Measurements from ENCODE around the gene CEACAM19.
"Not testable (repeated sequence)": the region's sequence is repeated elsewhere in the genome, so short reads cannot be mapped to it uniquely, and the experiment has no call there.

Gene CEACAM19, protein sequence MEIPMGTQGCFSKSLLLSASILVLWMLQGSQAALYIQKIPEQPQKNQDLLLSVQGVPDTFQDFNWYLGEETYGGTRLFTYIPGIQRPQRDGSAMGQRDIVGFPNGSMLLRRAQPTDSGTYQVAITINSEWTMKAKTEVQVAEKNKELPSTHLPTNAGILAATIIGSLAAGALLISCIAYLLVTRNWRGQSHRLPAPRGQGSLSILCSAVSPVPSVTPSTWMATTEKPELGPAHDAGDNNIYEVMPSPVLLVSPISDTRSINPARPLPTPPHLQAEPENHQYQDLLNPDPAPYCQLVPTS

DNA sequence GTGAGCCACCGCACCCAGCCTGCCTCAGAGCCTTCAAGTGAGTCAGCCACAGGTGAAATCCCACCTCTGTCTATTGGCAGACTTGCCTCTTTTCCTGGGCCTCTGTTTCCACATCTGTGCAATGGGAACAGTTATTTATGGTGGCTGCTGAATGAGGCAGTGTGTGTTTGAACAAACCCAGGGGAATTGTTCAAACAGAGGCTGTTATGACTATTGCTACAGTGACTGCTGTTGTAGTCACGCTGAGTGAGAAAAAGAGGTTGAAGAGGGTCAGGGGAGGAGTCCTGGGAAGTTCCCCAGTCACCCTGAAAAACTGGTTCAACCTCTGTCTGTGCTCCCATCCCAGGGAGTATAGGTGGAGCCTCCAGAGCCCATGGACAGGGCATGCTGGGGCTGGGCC lies at the start of gene CEACAM19:
TSS of gene CEACAM19 (plus strand) at position 83 of the 400 bp plus-strand sequence. CDS start 450 bp downstream, outside the sequence.
- DNase-seq (ENCODE audit: low read depth) = no peak

DNA sequence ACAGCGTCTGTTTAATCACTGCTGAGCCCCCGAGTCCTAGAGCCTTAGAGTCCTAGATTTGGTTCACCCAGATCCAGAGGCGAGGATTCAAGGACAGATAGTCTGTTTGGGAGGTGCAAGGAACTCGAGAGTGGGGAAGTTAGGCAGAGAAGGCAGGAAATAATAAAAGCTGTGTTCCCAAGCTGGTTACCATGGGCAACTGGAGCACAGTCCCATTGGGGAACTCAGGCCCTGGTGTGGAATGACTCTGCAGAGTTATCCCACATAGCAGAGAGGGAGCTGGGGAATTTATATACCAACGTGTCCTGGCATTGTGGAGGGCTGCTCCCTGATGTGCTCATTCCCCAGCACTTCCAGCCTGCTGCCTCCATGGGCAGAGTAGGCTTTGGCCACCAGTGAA lies 48.2 kb upstream of the CEACAM19 start:
- DNase-seq (ENCODE audit: low read depth) = no peak

DNA sequence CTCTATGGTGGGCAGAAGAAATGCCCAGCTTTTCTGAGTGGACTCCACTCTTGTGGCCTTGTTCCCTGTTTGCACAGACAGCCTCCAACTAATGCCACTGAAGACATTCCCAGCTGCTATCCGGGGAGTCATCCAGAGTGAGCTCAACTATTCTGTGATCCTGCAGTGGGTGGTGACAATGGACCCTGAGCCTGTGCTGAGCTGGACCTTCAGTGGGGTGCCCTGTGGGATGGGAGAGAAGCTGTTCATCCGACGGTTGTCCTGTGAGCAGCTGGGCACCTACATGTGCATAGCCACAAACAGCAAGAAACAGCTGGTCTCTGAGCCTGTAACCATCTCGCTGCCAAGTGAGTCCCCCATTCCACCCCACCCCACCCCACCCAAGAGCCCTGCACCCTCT lies 47.7 kb upstream of the CEACAM19 start:
- no peak for DNase-seq (ENCODE audit: low read depth)

DNA sequence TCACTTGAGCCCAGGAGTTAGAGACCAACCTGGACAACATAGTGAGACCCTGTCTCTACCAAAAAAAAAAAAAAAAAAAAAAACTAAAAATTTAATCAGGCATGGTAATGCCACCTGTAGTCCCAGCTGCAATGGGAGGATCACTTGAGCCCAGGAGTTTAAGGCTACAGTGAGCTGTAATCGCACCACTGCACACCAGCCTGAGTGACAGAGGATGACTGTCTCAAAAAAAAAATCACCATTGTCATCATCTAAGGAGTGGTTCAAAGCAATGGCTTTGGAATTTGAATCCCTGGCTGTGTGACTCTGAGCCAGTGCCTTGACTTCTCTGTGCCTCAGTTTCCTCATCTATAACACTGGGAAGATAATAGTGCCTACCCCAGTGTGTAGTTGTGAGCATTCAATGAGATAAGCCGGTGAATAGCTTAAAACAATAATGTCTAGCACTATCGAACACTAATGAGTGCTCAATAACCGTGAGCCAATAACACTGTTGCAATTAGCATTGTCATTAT lies 46.4 kb upstream of the CEACAM19 start:
- no peak for DNase-seq (ENCODE audit: low read depth)

DNA sequence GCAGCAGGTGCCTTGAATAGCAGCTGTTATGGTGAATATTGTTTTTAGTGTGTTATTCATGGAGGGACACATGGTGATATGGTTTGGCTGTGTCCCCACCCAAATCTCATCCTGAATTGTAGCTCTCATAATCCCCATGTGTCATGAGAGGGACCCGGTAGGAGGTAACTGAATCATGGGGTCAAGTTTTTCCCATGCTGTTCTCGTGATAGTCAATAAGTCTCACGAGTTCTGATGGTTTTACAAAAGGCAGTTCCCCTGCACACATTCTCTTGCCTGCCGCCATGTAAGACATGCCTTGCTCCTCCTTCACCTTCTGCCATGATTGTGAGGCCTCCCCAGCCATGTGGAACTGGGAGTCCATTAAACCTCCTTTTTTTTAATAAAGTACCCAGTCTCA lies 45.6 kb upstream of the CEACAM19 start:
- not testable (repeated sequence) for DNase-seq (ENCODE audit: low read depth)

DNA sequence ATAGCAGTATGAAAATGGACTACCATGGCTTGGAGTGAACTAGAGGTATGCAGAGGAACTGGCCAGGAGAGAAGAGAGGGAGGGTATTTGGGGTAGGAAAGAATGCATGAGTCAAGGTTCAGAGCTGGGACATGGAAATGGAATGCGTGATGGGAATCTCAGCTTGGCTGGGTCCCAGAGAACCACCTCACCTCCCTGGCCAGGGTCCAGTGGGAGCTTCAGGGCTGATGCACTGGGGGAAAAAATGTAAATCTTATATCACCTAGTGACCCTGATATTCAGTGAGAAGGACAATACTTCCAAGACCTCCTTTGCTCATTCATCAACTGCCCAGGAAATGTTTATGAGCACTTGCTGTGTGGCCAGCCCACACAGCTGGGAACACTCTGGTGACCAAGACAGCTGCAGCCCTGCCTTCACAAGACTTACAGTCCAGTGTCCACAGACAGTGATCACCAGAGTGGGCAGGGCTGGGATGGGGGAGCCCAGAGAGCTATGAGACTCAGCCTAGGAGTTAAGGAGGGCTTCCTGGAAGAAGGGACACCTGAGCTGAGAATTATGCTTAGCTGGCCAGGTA lies 45.1 kb upstream of the CEACAM19 start:
- no peak for DNase-seq (ENCODE audit: low read depth)

DNA sequence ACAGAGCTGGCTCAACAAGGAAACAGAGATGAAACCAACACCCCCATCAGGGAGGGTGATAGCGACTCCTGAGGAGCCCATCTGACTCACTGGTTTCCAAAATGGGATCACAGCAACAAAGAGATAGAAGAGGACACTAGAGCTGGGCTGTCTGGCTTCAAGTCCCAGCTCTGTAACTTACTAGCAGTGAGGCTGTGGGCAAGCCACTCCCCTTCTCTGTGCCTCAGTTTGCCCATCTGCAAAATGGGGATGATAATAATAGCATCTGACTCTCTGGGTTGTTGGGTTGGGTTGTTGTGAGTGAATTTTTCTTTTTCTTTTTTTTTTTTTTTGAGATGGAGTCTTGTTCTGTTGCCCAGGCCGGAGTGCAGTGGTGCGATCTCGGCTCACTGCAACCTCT lies 43.7 kb upstream of the CEACAM19 start:
- DNase-seq (ENCODE audit: low read depth) = no peak

DNA sequence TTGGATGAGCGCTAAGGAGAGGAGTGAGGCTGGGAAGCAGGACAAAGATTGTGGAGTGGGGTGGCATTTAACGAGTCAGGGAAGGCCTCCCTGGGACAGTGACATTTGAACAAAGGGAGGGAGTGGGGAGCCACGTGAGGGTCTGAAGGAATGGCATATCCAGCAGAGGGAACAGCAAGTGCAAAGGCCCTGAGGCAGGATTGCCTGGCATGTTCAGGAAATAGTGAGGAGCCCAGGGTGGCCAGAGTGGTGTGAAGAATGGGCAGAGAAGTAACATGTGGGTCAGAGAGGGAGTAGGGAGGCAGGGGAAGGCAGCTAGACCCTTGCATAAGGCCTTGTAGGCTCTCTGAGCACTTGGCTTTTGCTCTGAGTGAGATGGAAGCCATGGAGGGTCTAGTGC lies 42.5 kb upstream of the CEACAM19 start:
- no peak for DNase-seq (ENCODE audit: low read depth)

DNA sequence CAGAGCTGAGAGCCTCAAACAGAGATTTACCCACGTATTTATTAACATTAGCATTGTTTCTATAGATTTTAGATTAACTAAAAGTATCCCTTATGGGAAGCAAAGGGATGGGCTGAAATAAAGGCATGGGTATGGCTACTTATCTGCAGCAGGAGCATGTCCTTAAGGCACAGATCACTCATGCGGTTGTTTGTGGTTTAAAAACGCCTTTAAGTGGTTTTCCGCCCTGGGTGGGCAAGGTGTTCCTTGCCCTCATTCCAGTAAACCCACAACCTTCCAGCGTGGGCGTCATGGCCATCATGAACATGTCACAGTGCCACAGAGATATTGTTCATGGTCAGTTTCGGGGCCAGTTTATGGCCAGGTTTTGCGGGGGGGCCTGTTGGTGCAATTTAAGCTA lies 39.7 kb upstream of the CEACAM19 start:
- not testable (repeated sequence) for DNase-seq (ENCODE audit: low read depth)

DNA sequence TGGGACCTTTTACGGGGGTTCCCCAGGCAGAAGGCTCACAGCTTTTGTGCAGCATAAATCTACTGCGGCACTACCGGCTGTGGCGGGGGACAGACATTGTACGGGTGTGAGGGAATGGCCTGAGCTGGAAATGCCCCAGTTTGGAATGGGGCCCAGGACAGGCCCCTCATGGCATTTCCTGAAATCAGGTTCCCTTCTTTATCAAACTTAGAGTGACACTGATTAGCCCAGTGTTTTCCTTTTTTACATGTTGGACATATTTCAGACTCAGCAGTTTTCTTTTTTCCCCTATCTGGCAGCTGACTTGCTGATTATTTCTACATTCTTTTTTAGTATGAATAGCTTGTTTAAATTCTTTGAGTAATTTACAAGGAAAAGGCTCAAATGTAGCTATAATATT lies 37.2 kb upstream of the CEACAM19 start:
- DNase-seq (ENCODE audit: low read depth) = not testable (repeated sequence)

DNA sequence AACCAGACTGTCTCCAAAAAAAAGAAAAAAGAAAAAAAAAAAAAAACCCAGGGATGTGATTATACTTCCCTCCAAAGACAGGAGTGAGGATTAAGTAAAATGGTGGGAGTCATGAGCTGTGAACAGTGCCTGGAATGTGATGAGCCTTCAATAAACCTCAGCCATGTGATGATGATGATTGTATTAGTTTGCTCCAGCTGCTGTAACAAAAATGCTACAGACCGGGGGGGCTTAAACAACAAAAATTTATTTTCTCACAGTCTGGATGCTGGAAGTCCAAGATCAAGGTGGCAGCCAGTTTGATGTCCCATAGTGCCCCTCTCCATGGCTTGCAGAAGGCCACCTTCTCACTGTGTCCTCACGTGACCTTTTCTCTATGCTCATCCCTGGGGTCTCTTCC lies 36.5 kb upstream of the CEACAM19 start:
- DNase-seq (ENCODE audit: low read depth) = no peak

DNA sequence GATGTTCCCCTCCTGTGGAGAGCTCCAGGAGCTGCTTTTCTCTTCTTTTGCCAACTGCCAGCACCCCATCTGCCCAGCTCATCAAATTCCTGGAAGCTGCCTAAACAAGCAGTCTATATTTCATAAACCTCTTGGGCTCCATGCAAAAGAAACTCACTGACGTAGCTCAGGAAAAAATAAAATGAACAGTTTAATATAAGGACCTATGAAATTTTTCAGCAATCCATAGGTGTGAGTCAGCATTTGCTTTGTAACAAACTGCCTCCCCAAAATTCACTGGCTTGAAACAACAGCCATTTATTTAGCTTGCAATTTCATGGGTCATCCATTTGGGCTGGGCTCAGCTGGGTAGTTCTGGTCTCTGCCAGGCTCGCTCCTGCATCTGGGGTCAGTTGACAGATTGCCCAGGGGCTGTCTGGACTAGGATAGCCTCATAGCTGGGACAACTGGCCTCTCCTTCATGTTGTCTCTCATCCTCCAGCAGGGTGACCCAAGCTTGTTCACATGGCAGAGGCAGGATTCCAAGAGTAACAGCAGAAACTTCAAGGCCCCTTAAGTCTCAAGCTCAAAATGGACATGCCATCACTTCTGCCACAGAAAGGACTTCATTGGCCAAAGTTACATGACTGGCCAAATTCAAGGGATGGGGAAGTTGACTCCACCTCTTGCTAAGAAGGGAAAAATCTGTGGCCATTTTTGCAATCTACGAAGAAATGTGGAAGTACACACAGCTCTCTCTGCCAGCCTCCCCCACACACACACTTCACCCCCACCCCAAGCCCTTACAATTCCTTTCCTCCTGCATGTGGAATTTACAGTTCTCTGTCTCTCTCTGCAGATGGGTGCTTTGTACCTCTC lies 35.5 kb upstream of the CEACAM19 start:
- no peak for DNase-seq (ENCODE audit: low read depth)

DNA sequence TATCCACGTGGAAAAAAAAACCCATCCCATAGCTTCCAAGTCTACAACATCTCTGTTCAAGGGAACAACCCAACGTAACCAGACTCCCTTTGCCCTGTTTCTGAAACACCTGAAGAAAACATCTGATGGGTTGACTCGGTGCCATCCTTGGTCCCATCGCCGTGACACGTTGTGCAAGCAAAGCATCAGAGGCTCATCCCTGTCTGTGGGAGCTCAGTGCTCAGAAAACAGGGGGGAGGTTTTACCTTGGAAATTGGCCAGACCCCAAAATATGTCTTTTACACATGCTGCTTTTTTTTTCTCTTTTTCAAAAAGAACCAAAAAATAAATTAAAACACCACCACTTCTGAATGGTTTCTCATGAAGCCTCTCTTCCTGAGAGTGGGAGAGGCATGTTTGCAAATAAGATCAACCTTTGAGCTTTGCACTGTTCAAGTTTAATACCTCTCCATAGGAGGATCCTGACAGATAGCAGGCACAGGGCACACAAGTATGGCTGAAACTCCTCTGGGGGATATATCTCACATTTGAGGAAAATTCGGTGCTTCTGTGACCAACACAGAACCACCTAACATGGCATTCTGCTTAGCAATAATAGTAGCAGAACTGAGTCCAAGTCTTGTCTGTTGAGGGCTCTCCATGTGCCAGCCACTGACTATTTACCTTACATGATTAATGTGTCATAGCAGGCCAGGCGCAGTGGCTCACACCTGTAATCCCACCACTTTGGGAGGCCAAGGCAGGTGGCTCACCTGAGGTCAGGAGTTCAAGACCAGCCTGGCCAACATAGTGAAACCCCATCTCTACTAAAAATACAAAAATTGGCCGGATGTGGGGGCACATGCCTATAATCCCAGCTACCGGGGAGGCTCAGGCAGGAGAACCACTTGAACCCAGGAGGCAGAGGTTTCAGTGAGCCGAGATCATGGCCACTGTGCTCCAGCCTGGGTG lies 34.6 kb upstream of the CEACAM19 start:
- no peak for DNase-seq (ENCODE audit: low read depth)

DNA sequence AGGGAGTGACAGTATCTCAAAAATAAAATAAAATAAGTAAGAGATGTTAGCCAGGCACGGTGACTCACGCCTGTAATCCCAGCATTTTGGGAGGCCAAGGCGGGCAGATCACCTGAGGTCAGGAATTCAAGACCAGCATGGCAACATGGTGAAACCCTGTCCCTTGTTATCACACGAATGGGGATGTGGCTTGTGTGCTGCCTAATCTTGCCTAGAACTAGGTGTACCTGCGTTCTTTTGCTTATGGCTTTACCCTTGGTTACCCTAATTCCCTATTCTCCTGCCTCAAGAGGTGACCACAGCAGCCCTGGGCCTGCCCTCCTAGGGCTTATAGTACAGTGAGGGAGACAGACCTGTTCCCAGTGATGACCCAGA lies 33.9 kb upstream of the CEACAM19 start:
- no peak for DNase-seq (ENCODE audit: low read depth)

DNA sequence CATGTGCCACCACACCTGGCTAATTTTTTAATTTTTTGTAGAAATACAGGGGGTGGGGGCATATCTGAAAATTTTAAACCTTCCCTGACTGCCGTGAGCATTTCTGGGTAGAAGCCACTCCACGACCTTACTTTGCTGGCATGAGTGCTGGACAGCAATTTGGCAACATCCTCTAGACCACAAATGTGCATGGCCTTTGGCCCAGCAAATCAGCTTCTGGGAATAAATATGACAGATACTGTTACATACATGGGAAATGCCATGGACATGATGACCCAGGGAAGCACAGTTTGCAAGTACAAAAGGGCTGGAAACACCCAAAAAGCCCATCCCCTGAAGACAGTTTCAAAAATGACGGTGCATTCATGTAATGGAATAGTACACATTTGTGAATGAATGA lies 30.8 kb upstream of the CEACAM19 start:
- no peak for DNase-seq (ENCODE audit: low read depth)

DNA sequence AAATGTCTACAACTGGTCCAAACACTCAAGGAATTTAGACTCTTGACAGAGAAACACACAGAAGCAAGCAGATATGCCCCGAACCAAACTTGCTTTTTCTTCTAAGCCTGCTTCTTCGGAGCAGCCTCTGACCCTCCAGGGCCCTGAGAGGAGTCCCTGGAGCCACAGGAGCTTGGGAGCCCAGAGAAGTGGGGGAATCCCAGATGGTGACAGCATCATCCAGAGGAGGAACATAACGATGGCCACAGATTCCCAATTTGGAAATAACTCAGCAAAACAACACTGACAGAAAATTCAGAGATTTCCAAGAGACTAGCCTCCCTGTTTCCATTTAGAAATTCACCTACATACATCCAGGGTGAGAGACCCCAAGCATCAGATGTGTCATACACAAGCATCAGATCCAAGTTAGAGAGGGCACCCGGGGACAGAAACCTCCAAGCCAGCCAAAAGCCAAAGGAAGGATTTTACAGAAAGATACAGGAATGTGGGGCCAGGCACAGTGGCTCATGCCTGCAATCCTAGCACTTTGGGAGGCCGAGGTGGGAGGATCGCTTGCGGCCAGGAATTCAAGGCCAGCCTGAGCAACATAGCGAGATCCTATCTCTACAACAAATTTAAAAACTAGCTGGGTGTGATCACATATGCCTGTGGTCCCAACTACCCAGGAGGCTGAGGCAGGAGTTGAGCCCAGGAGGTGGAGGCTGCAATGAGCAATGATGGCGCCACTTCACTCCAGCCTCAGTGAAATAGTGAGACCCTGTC lies 29.6 kb upstream of the CEACAM19 start:
- DNase-seq (ENCODE audit: low read depth) = no peak

DNA sequence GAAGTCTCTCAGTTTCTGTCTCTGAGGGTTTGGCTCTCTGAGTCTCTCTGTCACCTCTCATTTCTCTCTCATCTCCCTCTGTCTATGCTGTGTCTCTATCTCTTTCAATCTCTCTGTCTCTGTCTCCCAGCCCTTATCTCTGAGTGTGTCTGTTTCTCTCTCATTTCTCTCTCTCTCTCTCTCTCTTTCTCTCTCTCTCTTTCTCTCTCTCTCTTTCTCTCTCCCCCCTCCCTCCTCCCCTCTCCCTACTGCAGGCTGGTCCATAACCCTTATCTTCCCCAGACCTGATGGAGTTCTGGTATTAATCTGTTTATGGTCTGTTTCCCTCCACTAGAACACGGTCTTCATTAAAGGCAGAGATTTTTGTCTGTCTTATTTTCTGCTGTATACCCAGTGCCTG lies 28.9 kb upstream of the CEACAM19 start:
- no peak for DNase-seq (ENCODE audit: low read depth)

DNA sequence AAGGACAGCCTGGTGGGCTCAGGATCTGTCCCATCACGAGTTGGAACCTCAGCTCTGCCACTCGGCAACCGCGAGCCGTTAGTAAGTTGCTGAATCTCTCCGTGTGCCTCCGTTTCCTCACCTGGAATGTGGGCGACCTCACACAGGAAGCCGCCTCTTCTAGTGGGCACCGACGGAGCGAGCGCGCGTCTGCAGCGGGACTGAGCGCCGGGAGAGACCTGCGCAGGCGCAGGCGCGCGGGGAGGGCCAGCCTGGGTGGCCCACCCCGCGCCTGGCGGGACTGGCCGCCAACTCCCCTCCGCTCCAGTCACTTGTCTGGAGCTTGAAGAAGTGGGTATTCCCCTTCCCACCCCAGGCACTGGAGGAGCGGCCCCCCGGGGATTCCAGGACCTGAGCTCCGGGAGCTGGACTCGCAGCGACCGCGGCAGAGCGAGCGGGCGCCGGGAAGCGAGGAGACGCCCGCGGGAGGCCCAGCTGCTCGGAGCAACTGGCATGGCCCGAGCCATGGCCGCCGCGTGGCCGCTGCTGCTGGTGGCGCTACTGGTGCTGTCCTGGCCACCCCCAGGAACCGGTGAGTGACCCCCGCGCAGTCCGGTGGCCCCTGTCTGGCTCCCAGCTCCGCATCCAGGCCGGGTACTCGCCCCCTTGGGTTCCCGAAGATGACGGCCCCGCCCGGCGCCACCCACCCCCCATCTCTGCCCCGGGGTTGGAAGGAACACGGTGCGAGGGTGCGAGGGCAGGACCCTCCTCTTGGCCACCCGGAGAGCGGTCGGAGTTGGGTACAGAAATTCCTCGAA lies 27.5 kb upstream of the CEACAM19 start, which contains the start of gene PVR:
TSS of gene PVR (plus strand) at position 306 of the 797 bp plus-strand sequence. CDS start at position 493, 187 bp downstream.
- no peak for DNase-seq (ENCODE audit: low read depth)

DNA sequence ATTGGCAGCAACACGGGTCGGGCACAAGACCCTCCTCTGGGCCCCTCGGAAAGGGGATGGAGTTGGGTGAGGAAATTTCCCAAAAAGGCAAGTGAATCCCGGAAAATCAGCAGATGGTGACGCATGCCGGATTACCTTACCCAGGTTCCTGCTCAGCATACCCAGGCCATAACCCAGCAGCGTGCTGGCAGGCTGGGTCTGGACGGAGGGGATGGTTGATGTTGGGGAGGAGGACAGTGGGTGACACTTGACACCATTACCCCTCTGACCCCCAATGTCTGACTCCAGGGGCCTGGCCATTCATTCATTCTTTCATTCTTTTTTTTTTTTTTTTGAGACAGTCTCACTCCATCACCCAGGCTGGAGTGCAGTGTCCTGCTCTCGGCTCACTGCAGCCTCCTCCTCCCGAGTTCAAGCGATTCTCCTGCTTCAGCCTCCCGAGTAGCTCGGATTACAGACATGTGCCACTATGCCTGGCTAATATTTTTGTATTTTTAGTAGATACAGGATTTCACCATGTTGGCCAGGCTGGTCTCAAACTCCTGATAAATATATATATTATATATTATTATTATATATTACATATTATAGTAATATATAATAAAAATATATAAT lies 26.8 kb upstream of the CEACAM19 start:
- no peak for DNase-seq (ENCODE audit: low read depth)
